GF-D8 (cell line): Measurements from ENCODE around the gene TMEM181.
"Not testable (repeated sequence)": the region's sequence is repeated elsewhere in the genome, so short reads cannot be mapped to it uniquely, and the experiment has no call there.

Experiments
- DNase-seq: peaks from one replicate; lab custom pipeline; 2025; lab: John Stamatoyannopoulos, UW

TMEM181 gene

DNA sequence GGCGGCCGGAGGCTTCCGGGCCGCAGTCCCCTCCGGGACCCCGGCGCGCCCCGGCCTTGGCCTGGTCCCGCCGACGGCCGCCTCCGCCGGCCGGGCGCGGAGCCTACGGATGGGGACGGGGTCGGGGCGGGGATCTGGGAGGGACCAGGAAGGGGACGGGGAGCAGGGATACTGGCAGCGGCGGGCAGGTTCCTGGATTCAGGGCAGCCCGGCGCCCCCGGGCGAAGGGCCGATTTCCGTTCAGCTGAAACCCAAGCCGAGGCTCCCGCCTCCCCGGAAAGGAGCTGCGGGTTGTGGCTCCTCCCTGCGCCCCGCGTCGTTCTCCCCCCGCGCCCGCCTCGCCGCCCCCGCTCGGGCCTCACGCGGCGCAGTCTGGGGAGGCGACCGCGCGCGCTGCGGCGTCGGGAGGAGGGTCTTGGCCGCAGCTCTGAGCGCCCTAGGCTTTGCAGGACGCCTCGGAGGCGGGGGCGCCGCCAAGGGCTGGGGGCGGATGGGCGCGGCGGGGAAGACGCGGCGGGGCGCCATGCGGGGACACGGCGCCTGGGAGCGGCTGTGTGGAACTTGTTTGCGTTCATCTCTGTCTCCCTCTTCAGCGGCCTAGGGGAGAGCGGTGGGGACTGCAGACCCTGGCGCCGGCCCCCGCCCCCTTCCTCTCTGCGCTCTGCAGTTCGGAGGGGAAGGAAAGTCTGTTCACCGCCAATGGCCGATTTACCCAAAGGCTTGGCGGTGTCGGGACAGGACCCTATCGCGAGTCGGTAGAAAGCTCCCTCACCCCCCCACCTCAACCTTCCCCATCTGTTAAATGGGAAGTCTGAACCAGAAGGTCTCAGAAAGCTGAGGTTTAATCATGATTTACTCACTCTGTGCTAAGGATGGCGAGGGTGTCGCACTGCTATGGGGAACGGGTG lies 22.7 kb upstream of the TMEM181 start:
- DNase-seq, result no peak

DNA sequence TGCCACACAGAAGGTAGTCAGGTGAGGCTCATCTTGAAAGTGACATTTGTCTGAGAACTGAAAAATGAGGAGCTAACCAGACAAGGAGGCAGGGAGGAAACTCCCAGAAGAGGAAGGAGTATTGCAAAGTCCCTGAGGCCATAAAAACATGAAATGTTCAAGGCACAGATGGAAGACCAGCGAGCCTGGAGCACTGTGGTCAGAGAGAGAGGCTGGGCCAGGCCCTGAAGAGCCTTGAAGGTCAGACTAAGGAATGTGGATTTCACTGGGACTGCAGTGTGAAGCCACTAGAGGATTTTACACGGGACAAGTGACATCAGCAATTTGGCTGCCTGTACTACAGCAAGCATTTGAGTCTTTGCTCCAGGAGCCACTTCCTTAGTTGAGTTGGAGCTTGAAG lies 21.1 kb upstream of the TMEM181 start:
- no peak for DNase-seq

DNA sequence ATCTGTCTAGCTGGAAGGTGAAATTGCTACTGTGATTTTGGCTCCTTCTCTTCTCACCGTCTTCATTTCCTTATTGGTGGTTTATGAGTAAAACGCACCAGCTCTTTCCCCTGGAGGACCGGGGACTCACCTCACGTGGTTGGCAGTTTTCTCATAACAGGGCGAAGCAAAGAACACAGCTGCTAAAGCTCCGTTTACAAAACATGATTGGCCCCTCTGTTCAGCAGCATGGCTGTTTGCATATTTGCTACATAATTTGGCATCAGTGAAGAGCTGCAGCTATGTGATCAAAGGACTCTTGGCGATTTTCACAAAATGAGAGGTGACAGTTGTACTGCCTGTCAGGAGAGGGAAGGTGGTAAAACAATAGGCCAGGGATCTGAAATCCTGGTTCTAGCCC lies 20.5 kb upstream of the TMEM181 start:
- no peak for DNase-seq

DNA sequence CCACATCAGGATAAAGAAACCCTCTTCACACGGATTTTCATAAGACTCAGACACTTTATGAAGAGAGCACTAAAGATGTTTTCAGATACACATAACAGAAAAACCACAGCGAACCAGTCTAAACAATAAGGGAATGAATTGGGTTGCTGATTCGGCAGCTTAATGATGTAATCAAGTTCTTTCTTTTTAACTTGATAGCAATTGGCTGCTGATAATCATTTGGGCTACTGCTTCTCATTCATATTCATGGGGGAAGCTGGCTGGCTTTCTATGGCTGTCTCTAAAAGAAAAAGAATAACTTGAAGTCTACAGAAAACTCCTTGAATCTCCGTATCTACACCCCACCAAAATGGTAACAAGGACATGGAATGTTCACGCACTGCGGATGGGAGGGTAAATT lies 20.0 kb upstream of the TMEM181 start:
- DNase-seq, result no peak

DNA sequence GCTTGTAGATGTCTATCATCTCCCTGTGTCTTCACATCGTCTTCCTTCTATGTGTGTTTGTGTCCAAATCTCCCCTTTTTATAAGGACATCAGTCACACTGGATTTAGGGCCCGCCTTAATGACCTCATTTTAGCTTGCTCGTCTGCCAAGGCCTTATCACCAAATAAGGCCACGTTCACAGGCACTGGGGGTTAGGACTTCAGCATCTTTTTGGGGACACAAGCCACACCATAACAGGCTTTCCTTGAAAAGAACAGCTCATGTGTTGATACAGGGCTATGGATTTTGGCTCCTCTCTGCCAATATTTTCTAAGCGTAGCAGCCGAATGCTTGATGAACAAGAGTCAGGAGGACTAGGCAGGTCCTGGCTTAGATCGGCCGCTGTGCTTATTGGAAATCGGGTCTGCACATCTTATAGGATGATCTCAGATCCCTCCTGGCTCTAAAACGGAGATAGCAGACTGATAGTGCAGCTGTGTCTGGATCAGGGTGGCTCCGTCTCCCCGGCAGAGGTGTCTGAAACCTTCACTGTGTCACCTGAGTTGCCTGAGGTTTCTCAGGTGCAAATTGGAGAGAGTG lies 16.2 kb upstream of the TMEM181 start:
- DNase-seq, result no peak

DNA sequence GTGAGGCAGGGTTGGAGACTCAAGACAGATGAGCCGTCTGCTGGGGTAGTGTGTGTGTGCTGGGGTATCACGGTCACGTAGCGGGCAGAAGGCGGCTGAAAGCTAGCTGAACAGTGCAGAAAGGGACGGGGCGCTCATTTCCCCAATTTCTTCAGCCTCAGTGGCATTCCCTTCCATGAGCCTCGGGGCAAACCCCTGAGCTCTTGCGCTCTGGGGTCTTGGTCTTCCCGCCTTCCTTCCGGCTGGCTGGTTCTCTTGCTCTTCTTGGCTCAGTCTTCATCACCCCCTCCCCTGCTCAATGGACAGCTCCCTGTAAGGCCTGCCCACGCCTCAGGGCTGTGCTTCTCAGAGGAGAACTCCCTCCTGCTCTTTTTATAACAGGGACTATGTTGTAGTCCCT lies 15.5 kb upstream of the TMEM181 start:
- DNase-seq, result no peak

DNA sequence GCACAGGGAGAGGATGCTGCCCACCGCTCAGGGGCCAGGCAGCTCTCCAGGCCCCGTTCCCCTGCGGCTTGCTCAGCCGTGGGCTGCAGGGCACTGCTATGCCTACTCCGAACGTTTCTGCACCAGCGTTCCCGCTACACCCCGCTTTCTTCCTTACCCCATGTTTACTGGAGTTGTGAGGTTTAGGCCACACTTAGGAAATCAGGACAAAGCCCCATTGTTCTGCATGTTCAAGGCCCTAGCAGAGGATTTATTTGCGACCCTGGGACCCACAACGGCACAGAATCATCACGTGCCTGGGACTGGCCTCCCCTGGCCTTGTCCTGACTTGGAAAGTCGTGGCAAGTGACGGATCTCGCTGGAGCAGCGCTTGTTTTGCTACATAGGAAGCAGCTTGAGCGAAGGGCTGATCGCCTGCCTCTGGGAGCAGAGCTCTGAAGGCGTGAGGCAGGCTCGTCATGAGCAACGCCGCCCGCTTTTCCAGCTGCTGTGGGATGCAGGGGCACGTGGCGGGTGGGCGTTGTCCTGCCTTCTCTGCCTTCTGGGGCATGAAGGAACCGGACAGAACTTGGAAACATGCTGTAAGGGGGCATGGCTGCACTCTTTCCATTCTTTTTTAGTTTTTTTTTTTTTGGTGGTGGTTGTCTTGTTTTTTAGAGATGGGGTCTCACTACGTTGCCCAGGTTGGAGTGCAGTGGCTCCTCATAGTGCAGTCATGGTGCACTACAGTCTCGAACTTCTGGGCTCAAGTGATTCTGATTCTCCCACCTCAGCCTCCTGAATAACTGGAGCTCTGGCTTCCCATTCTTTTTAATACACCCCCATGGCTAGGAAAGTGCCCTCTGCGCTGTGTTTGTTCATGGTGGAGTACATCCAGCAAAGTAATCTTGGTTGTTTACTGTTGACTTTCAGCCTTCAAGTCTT lies 14.6 kb upstream of the TMEM181 start:
- DNase-seq, result no peak

DNA sequence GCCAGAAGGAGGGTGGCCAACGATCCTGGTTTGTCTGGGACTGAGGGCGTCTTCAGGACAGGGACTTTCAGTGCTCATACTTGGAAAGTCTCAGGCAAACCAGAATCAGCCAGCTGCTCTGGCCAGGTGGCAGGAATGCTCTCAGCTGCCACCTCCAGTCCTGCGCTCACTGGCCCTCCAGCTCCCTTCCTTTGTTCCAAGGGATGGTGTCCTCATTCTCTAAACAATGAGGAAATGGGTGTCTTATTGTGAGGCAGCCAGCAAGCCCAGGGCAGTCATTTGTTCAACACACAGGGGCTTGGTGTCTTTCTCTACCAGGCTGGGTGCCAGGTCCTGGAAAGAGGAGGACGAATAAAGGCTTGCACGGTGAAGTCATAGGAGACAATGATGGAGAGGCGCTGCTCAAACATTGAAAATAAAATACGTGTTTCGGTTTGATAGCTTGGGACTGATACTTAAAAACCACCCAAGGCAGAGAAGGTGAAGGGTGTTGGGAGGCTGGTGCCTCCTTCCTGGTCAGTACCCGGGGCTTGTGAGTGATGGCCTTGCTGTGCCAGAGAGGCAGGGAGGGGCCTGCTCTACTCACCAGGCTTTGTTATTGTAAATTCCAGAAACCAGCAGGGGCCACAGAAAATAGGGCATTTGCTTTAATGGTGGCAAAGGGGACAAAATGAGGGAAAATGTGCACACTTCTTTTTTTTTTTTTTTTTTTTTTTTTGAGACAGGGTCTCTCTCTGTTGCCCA lies 11.3 kb upstream of the TMEM181 start:
- DNase-seq, result no peak

DNA sequence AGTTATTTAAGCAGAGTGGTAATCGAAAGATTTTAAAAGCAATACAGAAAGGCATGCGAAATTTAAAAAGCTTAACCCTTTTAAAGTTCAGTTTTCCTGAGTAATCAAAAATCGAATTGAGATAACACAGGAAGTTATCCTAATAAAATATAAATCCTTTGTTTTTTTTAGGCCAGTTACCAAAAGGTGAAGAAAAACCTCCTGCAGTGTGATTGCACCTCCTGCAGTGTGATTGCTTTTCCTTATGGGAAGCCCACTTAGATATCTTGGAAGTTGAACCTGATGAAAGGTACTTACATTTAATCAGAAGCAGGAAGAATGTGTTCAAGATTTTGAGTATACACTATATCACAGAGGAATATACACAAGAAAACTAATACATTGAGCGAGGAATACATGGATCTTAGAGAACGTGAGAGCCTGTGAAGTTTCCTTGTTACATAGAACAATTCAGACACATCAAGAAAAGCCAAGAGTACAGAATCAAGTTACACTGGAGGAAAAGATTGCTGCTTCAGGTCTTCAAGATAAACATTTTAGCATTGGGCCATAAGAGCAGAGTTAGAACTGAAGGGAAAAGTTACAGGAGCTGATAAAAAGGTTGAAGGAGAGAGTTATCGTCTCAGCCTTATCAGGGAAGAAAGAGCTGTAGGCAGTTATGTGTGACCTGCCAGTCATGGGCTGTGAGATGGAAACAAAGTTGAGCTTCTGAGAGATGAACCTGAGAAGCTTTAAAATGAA lies 7.7 kb upstream of the TMEM181 start:
- DNase-seq, result no peak

DNA sequence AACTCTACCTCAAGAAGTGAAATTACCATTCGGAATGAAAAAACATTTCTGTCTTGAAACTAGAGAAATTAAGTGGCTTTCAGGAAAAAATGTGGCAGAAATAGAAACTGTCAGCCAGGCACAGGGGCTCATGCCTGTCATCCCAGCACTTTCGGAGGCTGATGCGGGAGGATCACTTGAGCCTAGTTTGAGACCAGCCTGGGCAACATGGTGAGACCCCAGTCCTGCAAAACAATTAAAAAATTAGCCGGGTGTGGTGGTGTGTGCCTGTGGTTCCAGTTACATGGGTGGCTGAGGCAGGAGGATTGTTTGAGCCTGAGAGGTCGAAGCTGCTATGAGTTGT lies 7.1 kb upstream of the TMEM181 start:
- no peak for DNase-seq

DNA sequence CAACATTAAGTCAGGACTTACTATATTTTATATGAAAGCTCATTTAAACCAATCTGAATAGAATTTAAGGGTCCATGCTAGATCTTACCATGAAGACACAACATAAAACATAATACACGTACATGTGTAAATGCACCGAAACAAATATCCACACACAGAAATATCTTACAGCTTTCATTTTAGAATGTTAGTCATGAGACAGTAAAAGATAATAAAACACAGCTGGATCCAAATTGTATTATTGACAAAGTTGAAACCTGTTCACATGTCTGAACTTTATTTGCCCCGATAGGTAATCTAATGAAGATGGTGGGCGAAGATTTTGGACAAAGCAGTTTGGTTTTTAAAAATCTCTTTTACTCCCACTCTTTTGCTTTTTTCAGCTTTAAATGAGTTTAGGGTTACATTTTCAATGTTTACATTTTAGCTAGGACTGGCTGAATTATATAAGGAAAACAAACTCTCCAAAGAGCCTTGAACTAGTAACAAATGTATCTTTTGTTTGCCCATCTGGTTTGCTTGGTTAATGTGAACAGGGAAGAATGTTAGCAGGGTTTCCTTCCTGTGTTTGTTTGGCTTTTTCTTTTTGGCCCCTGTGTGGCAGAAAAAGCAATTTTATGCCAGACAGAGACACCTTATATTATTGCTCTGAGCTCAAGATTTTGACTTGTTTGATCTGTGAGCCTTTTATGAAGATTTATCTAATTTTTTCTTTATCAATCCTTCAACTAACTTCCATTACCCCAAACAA lies 5.1 kb upstream of the TMEM181 start:
- no peak for DNase-seq

DNA sequence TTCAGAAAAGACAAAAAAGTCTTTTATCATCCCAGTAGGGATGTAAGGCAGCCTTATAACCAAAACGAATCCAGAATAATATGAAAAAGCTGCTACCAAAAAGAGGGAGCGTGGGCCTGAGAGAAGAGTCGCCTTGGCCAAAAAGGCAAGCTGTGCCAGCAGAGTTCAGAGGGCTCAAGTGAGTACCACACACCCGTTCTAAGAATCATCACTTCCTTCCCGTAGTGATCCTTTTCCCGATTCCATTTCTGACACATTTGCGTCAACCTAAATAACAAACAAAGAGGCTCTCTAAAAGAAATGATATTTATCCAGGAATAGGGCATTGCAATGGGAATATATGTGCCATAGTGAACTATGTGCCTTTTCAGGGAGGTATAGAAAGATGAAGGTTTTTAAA lies 3.8 kb upstream of the TMEM181 start:
- DNase-seq, result no peak

DNA sequence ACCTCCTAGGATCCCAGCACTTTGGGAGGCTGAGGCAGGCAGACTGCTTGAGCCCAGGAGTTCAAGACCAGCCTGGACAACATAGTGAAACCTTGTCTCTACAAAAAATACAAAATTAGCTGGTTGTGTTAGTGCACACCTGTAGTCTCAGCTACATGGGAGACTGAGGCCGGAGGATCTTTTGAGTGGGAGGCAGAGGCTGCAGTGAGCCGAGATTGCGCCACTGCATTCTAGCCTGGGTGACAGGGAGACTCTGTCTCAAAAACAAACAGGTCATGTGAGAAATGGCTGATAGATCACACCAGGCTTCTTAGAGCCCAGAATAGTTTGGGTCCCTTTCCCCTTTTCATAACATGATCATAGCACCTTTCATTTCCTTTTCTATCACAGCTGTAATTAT lies 2.8 kb upstream of the TMEM181 start:
- not testable (repeated sequence) for DNase-seq

DNA sequence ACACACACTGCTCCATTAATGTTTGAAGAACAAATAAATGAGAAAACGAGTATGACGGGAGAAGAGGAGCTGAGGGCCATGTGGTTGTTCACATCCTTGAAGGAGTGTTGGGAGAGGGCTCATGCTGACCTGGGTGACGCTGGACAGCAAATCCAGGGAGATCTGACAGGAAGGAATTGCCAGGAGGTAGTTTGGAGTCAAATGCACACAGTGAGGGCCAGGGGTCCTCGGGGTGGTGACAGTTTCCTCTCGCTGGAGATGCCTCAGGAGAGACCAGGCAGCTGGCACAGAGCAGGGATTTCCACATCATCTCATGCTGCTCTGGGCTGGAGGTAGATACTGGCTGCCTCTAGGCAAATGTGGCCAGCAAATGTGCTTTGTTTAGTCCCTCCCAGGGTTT lies 2.0 kb upstream of the TMEM181 start:
- no peak for DNase-seq

DNA sequence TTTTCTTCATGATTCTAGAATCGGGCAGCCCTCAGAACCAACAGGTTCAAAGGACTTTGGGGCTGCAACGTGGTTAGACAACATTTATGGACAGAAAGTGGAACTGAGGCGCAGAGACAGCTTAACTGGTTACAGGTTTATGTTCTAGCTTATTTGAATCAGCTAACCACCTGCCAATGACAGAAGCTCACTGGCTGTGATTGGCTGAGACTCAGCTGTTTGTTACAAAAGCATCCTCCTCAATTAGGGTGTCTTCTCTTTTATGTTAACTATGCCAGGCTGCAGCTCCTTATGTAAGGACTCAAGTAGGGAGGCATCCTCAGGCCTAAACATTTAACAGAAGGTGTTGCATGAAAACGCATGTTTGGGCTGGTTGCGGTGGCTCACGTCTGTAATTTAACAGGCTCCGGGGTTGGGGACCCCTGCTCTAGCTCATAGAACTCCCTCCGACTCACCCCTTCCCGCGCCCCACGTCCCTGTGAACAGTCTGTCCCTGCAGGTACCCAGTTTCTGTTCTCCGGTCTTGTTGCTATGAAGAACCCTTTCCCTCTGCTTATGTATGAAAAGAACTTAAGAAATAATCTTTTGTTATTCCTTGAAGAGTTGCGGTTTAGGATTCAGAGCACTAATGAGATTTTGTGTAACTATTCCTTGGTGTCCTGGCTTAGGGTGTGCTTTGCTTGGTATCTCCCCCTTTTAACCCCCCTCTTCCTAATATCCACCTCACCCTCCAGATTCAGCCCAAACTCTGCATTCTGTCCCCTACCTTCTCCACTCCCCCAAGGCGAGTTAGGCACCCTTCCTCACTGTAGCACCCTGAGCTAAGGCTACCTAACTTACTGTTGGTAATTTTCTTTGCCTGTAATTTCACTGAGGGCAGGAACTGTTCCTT lies 1.2 kb upstream of the TMEM181 start:
- DNase-seq, result no peak

DNA sequence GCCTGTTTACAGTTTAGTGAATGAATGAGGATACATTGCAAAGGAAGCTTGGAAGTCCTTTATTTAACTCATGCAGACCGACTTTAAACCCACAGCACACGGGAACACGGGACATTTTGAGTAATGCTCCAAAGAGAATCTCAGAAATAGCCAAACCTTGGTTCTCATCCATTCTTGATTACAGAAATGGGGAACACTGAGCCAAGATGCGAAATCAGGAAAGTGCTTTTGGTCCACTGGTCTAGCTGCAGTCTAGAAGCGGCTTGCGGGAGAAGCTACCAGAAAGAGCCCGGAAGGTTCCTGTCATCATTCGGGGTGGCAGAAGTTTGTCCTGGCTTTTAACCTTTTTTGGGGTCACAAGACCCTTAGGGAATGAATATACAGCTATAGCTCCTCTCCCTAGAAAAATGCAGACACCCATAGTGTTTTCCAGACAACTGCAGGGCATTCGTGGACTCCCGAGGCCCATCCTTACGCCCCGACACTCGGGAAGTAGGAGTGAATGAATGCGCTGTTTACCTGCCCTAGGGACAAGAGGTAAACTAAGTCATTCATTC lies 475 bp upstream of the TMEM181 start:
- DNase-seq, result no peak

DNA sequence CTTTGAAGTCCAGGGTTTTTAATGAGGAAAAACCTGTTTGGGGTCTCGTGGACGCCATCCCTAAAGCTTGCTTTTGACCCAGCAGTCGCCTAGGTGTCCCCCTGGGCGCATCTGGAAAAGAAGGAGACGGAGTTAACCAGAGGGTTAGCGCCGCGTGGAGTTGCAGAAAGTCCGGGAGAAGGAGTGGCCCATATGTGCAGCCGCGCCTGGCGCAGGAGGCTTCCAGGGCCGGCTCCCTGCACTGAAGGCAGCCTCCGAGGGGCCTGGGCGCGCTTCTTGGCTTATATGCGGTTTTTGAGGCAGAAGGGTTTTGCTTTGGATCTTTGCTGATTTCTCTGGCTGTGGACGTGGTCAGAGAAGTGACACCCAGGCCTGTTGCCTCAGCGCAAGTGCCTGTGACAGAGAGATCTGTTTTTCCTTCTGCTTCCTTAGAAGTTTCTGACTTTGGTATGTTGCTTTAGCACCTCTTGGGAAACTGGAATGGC lies 987 bp downstream of the TMEM181 start:
- no peak for DNase-seq

DNA sequence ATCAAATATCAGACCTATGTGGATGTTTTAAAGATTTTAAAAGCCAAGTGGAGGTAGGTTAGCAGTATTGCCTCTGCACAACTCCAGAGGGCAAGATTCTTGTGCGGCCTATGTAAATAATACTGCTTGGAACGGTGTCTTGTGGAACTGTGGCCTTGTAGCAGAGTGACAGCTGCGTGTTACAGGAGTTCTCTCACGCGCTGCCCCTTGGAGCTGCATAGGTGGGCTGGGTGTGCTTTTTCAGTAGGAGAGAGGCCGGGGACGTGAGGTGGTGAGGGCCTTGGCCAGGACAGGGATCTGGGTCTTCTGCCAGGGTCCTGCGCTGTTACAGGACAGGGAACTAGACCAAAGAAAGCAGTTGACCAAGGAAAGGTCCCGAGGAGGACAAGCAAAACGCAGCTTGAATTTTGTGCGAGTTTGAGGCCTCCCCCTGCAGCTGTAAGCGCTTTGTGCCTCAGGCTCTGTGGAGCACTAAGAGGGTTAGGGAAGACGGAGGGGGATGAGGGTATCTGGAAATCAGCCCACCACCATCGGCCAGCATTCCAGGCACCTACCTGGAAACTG lies 1.5 kb downstream of the TMEM181 start:
- no peak for DNase-seq

DNA sequence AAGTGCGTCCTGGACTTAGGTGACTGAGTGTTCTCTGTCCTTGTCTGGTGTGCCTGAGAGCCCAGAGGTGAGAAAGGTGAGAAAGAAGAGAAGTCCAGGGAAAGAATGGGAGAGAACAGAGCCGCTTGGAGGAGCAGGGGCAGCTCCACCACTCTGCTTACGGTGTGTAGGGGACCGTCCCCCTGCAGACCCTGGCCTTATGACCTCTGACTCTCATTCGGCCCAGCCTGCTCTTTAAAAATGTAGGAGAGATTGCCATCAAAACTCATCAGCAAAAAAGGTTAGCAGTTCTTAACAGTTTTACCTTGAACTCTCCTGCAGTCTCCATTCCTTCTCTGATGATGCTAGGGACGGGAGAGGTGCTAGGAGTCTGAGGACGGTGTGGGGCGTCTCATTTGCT lies 2.0 kb downstream of the TMEM181 start:
- DNase-seq, result no peak
